WTC11 (cell line): ENCODE data around the gene TLE3.

Experiments
- ATF1 ChIP-seq: sonication (generic); formaldehyde crosslinking; IDR thresholded peaks from 2 replicates; pipeline ENCODE4 v1.8.1; 2023; ENCODE audit warnings: mild to moderate bottlenecking, moderate library complexity, missing genetic modification reagents
- FOXJ3 ChIP-seq: sonication (generic); formaldehyde crosslinking; IDR thresholded peaks from 2 replicates; pipeline ENCODE4 v1.9.0; 2021; ENCODE audit warnings: missing genetic modification reagents, mild to moderate bottlenecking, borderline replicate concordance
- NFYB ChIP-seq: sonication (generic); formaldehyde crosslinking; conservative IDR thresholded peaks from 2 replicates; pipeline ENCODE4 v1.8.0; 2022; ENCODE audit warnings: low read depth, missing genetic modification reagents
- NR2C2 ChIP-seq: sonication (generic); formaldehyde crosslinking; IDR thresholded peaks from 2 replicates; pipeline ENCODE4 v1.8.0; 2022; ENCODE audit warnings: mild to moderate bottlenecking, missing genetic modification reagents
- RELA ChIP-seq: sonication (generic); formaldehyde crosslinking; IDR thresholded peaks from 2 replicates; pipeline ENCODE4 v1.8.1; 2022; ENCODE audit warnings: missing genetic modification reagents, mild to moderate bottlenecking, borderline replicate concordance
- TF ChIP-seq, protein P1 (sequence below): sonication (generic); formaldehyde crosslinking; IDR thresholded peaks from 2 replicates; pipeline ENCODE4 v1.8.1; 2022; ENCODE audit warnings: low read depth, mild to moderate bottlenecking, moderate library complexity, missing genetic modification reagents, borderline replicate concordance
- TF ChIP-seq, protein P2 (sequence below): sonication (generic); formaldehyde crosslinking; IDR thresholded peaks from 2 replicates; pipeline ENCODE4 v1.8.1; 2022; ENCODE audit warnings: low read depth, missing genetic modification reagents, borderline replicate concordance
- TF ChIP-seq, protein P3 (sequence below): fragments of 200-600 bp; IDR thresholded peaks from 2 replicates; pipeline ENCODE4 v1.8.0; 2022; ENCODE audit warnings: antibody characterized with exemption
- TF ChIP-seq, protein P4 (sequence below): sonication (generic); formaldehyde crosslinking; IDR thresholded peaks from 2 replicates; pipeline ENCODE4 v1.8.0; 2022; ENCODE audit warnings: missing genetic modification reagents
- TF ChIP-seq, protein P5 (sequence below): sonication (generic); formaldehyde crosslinking; IDR thresholded peaks from 2 replicates; pipeline ENCODE4 v1.8.1; 2023; ENCODE audit warnings: mild to moderate bottlenecking, moderate library complexity, missing genetic modification reagents

DNA sequence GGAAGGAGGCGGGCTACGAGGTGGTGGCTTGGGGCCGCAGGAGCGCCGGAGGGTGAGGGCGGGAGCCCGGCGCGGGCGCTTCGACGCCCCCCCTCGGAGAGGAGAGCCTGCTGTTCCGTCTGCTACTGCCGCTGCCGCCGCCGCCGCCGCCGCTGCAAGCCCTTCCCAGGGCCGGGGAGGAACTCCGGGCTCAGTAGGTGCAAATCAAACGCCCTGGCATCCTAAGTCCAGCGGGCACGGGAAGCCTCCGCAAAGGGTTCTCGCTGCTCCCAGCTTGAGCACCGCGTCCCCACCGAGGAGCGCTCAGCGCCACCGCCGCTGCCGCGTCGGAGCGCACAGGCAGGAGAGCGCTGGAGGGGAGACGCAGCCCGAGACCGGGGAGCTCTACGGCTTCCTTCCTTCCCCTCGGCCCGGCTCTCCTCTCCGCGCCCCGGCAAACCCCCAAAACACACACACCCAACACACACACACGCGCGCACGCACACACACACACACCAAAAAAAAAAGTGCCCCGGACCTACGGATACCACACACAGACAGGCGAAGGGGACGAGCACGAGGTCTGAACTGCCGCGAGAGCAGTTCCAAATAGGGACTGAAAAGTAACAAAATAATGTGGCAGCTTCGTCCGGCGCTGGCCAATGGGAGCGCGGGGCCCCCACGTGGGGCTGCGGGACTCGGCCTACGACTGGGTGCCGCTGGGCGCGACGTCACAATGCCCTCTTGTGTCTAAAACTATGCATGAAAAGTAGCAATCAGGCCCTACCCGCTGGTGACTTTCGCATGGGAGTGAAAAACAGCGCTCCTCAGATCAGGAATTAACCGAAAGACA, at the start of gene TLE3:
- TF ChIP-seq, protein P1, sequence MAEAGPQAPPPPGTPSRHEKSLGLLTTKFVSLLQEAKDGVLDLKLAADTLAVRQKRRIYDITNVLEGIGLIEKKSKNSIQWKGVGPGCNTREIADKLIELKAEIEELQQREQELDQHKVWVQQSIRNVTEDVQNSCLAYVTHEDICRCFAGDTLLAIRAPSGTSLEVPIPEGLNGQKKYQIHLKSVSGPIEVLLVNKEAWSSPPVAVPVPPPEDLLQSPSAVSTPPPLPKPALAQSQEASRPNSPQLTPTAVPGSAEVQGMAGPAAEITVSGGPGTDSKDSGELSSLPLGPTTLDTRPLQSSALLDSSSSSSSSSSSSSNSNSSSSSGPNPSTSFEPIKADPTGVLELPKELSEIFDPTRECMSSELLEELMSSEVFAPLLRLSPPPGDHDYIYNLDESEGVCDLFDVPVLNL (CRISPR knock-in tag): no peak
- TF ChIP-seq, protein P2, sequence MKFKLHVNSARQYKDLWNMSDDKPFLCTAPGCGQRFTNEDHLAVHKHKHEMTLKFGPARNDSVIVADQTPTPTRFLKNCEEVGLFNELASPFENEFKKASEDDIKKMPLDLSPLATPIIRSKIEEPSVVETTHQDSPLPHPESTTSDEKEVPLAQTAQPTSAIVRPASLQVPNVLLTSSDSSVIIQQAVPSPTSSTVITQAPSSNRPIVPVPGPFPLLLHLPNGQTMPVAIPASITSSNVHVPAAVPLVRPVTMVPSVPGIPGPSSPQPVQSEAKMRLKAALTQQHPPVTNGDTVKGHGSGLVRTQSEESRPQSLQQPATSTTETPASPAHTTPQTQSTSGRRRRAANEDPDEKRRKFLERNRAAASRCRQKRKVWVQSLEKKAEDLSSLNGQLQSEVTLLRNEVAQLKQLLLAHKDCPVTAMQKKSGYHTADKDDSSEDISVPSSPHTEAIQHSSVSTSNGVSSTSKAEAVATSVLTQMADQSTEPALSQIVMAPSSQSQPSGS (CRISPR knock-in tag): no peak
- TF ChIP-seq ATF1: no peak
- TF ChIP-seq FOXJ3: no peak
- TF ChIP-seq, protein P3, sequence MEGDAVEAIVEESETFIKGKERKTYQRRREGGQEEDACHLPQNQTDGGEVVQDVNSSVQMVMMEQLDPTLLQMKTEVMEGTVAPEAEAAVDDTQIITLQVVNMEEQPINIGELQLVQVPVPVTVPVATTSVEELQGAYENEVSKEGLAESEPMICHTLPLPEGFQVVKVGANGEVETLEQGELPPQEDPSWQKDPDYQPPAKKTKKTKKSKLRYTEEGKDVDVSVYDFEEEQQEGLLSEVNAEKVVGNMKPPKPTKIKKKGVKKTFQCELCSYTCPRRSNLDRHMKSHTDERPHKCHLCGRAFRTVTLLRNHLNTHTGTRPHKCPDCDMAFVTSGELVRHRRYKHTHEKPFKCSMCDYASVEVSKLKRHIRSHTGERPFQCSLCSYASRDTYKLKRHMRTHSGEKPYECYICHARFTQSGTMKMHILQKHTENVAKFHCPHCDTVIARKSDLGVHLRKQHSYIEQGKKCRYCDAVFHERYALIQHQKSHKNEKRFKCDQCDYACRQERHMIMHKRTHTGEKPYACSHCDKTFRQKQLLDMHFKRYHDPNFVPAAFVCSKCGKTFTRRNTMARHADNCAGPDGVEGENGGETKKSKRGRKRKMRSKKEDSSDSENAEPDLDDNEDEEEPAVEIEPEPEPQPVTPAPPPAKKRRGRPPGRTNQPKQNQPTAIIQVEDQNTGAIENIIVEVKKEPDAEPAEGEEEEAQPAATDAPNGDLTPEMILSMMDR: no peak
- TF ChIP-seq RELA: no peak
- TF ChIP-seq, protein P4, sequence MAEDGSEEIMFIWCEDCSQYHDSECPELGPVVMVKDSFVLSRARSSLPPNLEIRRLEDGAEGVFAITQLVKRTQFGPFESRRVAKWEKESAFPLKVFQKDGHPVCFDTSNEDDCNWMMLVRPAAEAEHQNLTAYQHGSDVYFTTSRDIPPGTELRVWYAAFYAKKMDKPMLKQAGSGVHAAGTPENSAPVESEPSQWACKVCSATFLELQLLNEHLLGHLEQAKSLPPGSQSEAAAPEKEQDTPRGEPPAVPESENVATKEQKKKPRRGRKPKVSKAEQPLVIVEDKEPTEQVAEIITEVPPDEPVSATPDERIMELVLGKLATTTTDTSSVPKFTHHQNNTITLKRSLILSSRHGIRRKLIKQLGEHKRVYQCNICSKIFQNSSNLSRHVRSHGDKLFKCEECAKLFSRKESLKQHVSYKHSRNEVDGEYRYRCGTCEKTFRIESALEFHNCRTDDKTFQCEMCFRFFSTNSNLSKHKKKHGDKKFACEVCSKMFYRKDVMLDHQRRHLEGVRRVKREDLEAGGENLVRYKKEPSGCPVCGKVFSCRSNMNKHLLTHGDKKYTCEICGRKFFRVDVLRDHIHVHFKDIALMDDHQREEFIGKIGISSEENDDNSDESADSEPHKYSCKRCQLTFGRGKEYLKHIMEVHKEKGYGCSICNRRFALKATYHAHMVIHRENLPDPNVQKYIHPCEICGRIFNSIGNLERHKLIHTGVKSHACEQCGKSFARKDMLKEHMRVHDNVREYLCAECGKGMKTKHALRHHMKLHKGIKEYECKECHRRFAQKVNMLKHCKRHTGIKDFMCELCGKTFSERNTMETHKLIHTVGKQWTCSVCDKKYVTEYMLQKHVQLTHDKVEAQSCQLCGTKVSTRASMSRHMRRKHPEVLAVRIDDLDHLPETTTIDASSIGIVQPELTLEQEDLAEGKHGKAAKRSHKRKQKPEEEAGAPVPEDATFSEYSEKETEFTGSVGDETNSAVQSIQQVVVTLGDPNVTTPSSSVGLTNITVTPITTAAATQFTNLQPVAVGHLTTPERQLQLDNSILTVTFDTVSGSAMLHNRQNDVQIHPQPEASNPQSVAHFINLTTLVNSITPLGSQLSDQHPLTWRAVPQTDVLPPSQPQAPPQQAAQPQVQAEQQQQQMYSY (CRISPR knock-in tag): no peak
- peak; percentile 94 for TF ChIP-seq NFYB (CRISPR knock-in tag)
- no peak for TF ChIP-seq NR2C2 (CRISPR knock-in tag)
- TF ChIP-seq, protein P5, sequence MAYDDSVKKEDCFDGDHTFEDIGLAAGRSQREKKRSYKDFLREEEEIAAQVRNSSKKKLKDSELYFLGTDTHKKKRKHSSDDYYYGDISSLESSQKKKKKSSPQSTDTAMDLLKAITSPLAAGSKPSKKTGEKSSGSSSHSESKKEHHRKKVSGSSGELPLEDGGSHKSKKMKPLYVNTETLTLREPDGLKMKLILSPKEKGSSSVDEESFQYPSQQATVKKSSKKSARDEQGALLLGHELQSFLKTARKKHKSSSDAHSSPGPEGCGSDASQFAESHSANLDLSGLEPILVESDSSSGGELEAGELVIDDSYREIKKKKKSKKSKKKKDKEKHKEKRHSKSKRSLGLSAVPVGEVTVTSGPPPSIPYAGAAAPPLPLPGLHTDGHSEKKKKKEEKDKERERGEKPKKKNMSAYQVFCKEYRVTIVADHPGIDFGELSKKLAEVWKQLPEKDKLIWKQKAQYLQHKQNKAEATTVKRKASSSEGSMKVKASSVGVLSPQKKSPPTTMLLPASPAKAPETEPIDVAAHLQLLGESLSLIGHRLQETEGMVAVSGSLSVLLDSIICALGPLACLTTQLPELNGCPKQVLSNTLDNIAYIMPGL (CRISPR knock-in tag): no peak
